ENCODE data around the gene CHN2. TPM values are rescaled to one million over a fixed set of nuclear protein-coding genes. Genes with fewer than 3 reads are reported as not detected.

The CHN2 gene
- total RNA-seq, 1 experiment from 2014 or later, result 18.8 TPM

DNA sequence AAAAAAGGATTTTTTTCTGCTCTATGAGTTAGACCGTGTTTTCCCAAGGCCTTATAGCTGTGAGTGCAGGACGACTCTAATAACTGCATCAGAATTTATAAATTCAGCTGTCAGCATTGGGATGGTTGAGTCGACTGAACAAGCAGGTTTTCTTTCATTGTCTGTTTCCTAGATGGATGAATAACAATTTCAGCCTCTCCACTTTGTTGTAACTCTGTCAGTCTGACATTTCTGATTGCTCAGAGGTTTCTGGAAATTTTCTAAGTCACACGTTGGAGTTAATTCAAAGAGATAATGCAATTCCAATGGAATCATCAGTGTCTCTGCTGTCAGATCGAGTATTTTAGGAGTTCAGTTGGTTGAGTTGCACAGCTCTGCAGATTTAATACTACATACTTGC lies 159.2 kb downstream of the CHN2 start:
- POLR2A ChIA-PET, result no interaction called here
- DNase-seq, result no peak
- Mint-ChIP-seq H3K27ac (ENCODE audit: unreplicated experiment) (no peak overlapping the region), H3K4me3 (ENCODE audit: unreplicated experiment) (no peak overlapping the region), H3K27me3 (ENCODE audit: insufficient read depth, unreplicated experiment) (no peaks in the 10 kb centered on the region), H3K36me3 (ENCODE audit: insufficient read depth, unreplicated experiment) (peaks cover 14% of the 10 kb centered on the region), H3K9me3 (ENCODE audit: unreplicated experiment) (no peaks in the 10 kb centered on the region), H3K4me1 (ENCODE audit: low read depth, unreplicated experiment) (peaks cover 12% of the 10 kb centered on the region)
- intact Hi-C loops (cut with micrococcal nuclease; ENCODE audit: unreplicated experiment), result no loop called here
- Histone ChIP-seq H3K27me3 (replicated peaks; ENCODE audit: control insufficient read depth, insufficient read depth, low read length) (no peaks in the 10 kb centered on the region), H3K4me1 (peaks cover 10% of the 10 kb centered on the region), H3K36me3 (ENCODE audit: control insufficient read depth, insufficient read depth, low read length) (no peaks in the 10 kb centered on the region), H3K9me3 (no peaks in the 10 kb centered on the region), H3K4me3 (ENCODE audit: low read depth, low read length) (no peak overlapping the region)
- CTCF ChIA-PET, result no interaction called here
- TF ChIP-seq, protein P1, sequence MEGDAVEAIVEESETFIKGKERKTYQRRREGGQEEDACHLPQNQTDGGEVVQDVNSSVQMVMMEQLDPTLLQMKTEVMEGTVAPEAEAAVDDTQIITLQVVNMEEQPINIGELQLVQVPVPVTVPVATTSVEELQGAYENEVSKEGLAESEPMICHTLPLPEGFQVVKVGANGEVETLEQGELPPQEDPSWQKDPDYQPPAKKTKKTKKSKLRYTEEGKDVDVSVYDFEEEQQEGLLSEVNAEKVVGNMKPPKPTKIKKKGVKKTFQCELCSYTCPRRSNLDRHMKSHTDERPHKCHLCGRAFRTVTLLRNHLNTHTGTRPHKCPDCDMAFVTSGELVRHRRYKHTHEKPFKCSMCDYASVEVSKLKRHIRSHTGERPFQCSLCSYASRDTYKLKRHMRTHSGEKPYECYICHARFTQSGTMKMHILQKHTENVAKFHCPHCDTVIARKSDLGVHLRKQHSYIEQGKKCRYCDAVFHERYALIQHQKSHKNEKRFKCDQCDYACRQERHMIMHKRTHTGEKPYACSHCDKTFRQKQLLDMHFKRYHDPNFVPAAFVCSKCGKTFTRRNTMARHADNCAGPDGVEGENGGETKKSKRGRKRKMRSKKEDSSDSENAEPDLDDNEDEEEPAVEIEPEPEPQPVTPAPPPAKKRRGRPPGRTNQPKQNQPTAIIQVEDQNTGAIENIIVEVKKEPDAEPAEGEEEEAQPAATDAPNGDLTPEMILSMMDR (IDR thresholded peaks at IDR 0.05; ENCODE audit: insufficient read depth in 1 of 2, low read depth in 1 of 2, low read length in 1 of 2, severe bottlenecking in 1 of 2, unreplicated experiment in 1 of 2), result no peak
- no TSS peak for BruUV-seq (replicated peaks)

DNA sequence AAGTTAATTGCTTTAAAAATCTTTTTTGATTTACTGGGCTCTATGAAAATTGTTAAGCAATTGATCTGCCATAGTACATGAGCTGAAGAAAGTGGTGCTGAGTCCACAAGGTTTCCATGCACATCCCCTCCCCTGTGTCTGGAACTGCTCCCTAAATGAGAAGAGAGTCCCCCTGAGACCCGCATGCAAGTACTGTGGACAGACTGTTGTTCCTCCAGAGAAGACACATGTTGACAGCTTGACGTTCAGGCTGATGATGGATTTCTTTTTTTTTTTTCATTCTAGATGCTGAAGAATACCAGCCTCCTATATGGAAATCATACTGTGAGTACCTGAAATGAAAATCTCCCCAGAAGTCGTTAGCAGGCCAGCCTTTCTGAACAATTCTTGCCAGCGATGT lies 159.8 kb downstream of the CHN2 start:
- H3K4me1 Mint-ChIP-seq (ENCODE audit: low read depth, unreplicated experiment), result peaks cover 12% of the 10 kb centered on the region
- no peaks in the 10 kb centered on the region for H3K9me3 ChIP-seq
- H3K4me3 Mint-ChIP-seq (ENCODE audit: unreplicated experiment), result no peak overlapping the region
- intact Hi-C loops (cut with micrococcal nuclease; ENCODE audit: unreplicated experiment), result no loop called here
- TF ChIP-seq, protein P1 (IDR thresholded peaks at IDR 0.05; ENCODE audit: insufficient read depth in 1 of 2, low read depth in 1 of 2, low read length in 1 of 2, severe bottlenecking in 1 of 2, unreplicated experiment in 1 of 2), result no peak
- ChIA-PET POLR2A (no interaction called here), CTCF (no interaction called here)
- DNase-seq, result no peak
- BruUV-seq (replicated peaks), result no TSS peak
- peaks cover 10% of the 10 kb centered on the region for H3K4me1 ChIP-seq
- H3K36me3 ChIP-seq (ENCODE audit: control insufficient read depth, insufficient read depth, low read length), result no peaks in the 10 kb centered on the region
- no peak overlapping the region for H3K4me3 ChIP-seq (ENCODE audit: low read depth, low read length)
- H3K9me3 Mint-ChIP-seq (ENCODE audit: unreplicated experiment), result no peaks in the 10 kb centered on the region
- H3K27ac Mint-ChIP-seq (ENCODE audit: unreplicated experiment), result no peak overlapping the region
- H3K27me3 ChIP-seq (replicated peaks; ENCODE audit: control insufficient read depth, insufficient read depth, low read length), result no peaks in the 10 kb centered on the region
- H3K27me3 Mint-ChIP-seq (ENCODE audit: insufficient read depth, unreplicated experiment), result no peaks in the 10 kb centered on the region
- peaks cover 14% of the 10 kb centered on the region for H3K36me3 Mint-ChIP-seq (ENCODE audit: insufficient read depth, unreplicated experiment)

DNA sequence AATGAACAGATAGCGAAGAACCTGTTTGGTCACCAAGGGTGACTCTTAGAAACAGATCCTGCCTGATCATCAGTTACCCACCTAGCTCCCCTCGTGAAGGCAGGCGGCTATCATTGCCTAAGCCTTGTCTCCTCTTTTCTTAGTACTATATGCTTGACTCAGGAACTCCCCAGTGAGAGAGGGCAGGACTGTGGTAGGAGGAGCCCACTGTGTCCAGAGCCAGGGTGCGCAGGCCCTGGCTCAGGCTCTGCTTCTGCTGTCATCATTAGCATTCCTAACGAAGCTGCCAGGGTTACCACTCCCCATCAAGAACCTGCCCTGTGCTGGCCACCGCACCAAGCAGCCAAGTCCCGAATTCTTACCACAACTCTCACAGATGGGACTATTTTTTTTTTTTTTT lies 160.8 kb downstream of the CHN2 start:
- intact Hi-C loops (cut with micrococcal nuclease; ENCODE audit: unreplicated experiment), result no loop called here
- no TSS peak for BruUV-seq (replicated peaks)

More for the DNA sequence above, 160.8 kb downstream of the CHN2 start:
- no peak for DNase-seq
- Mint-ChIP-seq H3K4me3 (ENCODE audit: unreplicated experiment) (no peak overlapping the region), H3K9me3 (ENCODE audit: unreplicated experiment) (no peaks in the 10 kb centered on the region), H3K4me1 (ENCODE audit: low read depth, unreplicated experiment) (peaks cover 12% of the 10 kb centered on the region), H3K27me3 (ENCODE audit: insufficient read depth, unreplicated experiment) (no peaks in the 10 kb centered on the region), H3K27ac (ENCODE audit: unreplicated experiment) (no peak overlapping the region), H3K36me3 (ENCODE audit: insufficient read depth, unreplicated experiment) (peaks cover 14% of the 10 kb centered on the region)
- Histone ChIP-seq H3K36me3 (ENCODE audit: control insufficient read depth, insufficient read depth, low read length) (no peaks in the 10 kb centered on the region), H3K9me3 (no peaks in the 10 kb centered on the region), H3K27me3 (replicated peaks; ENCODE audit: control insufficient read depth, insufficient read depth, low read length) (no peaks in the 10 kb centered on the region), H3K4me1 (peaks cover 10% of the 10 kb centered on the region), H3K4me3 (ENCODE audit: low read depth, low read length) (no peak overlapping the region)
- TF ChIP-seq, protein P1 (IDR thresholded peaks at IDR 0.05; ENCODE audit: insufficient read depth in 1 of 2, low read depth in 1 of 2, low read length in 1 of 2, severe bottlenecking in 1 of 2, unreplicated experiment in 1 of 2), result no peak
- ChIA-PET CTCF (no interaction called here), POLR2A (no interaction called here)

All from Caco-2 (cell line).